Glutamatergic neuron (in vitro differentiated cells): ENCODE measurements around the gene ROR2. TPM values are rescaled to one million over a fixed set of nuclear protein-coding genes. Genes with fewer than 3 reads are reported as not detected.

Experiments
- DNase-seq: peaks from one replicate; pipeline ENCODE4 v3.0.0; 2022
- H3K27ac Mint-ChIP-seq: one replicate; pipeline ENCODE4 v1.8.0; 2020; ENCODE audit warnings: mild to moderate bottlenecking, mixed read lengths, inconsistent platforms; ENCODE audit not compliant: unreplicated experiment
- H3K27me3 Mint-ChIP-seq: one replicate; pipeline ENCODE4 v1.8.0; 2020; ENCODE audit warnings: mild to moderate bottlenecking, moderate library complexity, mixed read lengths, inconsistent platforms; ENCODE audit not compliant: unreplicated experiment
- H3K36me3 Mint-ChIP-seq: one replicate; pipeline ENCODE4 v1.8.0; 2020; ENCODE audit warnings: mild to moderate bottlenecking, mixed read lengths, inconsistent platforms; ENCODE audit not compliant: unreplicated experiment
- H3K4me1 Mint-ChIP-seq: one replicate; pipeline ENCODE4 v1.8.0; 2020; ENCODE audit warnings: mild to moderate bottlenecking, low read depth, mixed read lengths, inconsistent platforms; ENCODE audit not compliant: unreplicated experiment
- H3K4me3 Mint-ChIP-seq: one replicate; pipeline ENCODE4 v1.8.0; 2020; ENCODE audit warnings: mild to moderate bottlenecking, mixed read lengths, inconsistent platforms; ENCODE audit not compliant: unreplicated experiment
- H3K9me3 Mint-ChIP-seq: one replicate; pipeline ENCODE4 v1.8.0; 2020; ENCODE audit warnings: mild to moderate bottlenecking, moderate library complexity, mixed read lengths, inconsistent platforms; ENCODE audit not compliant: unreplicated experiment
- CTCF ChIP-seq: fragments of 200-600 bp; sonication (generic); IDR thresholded peaks from one replicate; pipeline ENCODE4 v1.5.0; 2021; ENCODE audit not compliant: partially characterized antibody, unreplicated experiment
- total RNA-seq: library from RNA; stranded (reverse); fragmentation: NEBNext Ultra II Directional; extraction: Animal tissue kit (Norgen Biotek cat#: 25700); gene quantifications from one replicate; pipeline ENCODE4 v1.2.1, GENCODE V29; 2021; ENCODE audit not compliant: unreplicated experiment

The ROR2 gene
- total RNA-seq, 1 donor from 2014 or later = 51.1 TPM

- no peak for DNase-seq
- Mint-ChIP-seq H3K4me1 (peaks cover 56% of the 10 kb centered on the region), H3K27ac (no peak overlapping the region), H3K36me3 (no peaks in the 10 kb centered on the region), H3K27me3 (peaks cover 14% of the 10 kb centered on the region), H3K9me3 (peaks cover 13% of the 10 kb centered on the region), H3K4me3 (no peak overlapping the region)
- no peak for TF ChIP-seq CTCF
Measured at GRCh38 chr9:91855196-91855595, 94.8 kb downstream of the ROR2 start.

DNA sequence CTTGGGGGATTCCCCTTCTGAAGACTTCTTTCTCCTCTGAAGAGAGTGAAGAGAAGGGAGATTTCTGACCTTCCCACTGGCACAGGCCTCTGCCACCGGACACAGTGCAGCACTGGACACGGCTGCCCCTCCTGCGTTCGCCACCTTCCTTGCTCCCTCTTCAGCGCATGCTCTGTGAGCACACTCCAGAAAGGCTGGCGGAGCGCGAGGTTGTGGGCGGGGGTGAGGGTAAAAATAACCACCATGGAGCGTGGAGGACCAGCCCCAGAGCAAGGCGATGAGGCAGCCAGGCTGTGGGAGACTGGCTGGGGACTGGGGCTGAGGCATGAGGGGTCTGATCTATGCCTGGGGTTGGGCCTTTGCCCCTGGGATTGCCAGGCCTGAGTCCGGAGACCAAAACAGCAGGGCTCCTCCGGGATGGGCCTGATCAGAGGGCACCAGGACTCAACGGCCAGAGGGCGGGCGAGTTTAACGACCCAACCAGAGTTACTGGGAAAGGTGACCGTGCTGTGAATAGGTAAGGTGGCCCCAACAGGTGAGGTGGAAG is 97.2 kb downstream of the ROR2 start:
- H3K27ac Mint-ChIP-seq = no peak overlapping the region
- H3K4me1 Mint-ChIP-seq = peaks cover 51% of the 10 kb centered on the region
- no peak for DNase-seq
- peaks cover 11% of the 10 kb centered on the region for H3K9me3 Mint-ChIP-seq
- no peak overlapping the region for H3K4me3 Mint-ChIP-seq
- TF ChIP-seq CTCF = no peak
- peaks cover 14% of the 10 kb centered on the region for H3K27me3 Mint-ChIP-seq
- H3K36me3 Mint-ChIP-seq = no peaks in the 10 kb centered on the region

DNA sequence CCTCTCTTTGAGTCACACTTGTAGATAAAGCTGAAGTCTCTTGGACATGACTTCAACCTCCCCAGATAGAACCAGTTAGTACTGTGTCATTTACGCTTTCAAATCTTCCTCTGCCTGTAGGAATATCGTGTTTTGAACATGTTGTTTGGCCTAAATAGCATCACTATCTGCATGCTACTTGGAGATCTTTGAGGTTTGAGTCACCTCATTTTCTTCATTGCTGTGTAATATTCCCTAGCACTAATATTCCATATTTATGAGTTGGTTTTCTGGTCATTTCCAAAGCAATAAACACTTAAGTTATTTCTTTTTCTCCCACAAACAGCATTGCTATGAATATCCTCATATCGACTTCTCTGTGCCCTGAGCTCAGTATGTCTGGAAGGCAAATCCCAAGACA is 100.3 kb downstream of the ROR2 start:
- Mint-ChIP-seq H3K9me3 (peaks cover 10% of the 10 kb centered on the region), H3K36me3 (no peaks in the 10 kb centered on the region), H3K27me3 (peaks cover 7% of the 10 kb centered on the region), H3K4me3 (no peak overlapping the region), H3K27ac (no peak overlapping the region), H3K4me1 (peaks cover 41% of the 10 kb centered on the region)
- no peak for DNase-seq
- no peak for TF ChIP-seq CTCF

- Mint-ChIP-seq H3K9me3 (peaks cover 7% of the 10 kb centered on the region), H3K27me3 (peaks cover 4% of the 10 kb centered on the region), H3K4me3 (no peak overlapping the region), H3K36me3 (no peaks in the 10 kb centered on the region), H3K27ac (no peak overlapping the region), H3K4me1 (peaks cover 44% of the 10 kb centered on the region)
- no peak for TF ChIP-seq CTCF
- no peak for DNase-seq
Measured at GRCh38 chr9:91848146-91848545, 101.9 kb downstream of the ROR2 start.

- H3K4me3 Mint-ChIP-seq = no peak overlapping the region
- peaks cover 7% of the 10 kb centered on the region for H3K9me3 Mint-ChIP-seq
- H3K4me1 Mint-ChIP-seq = peaks cover 44% of the 10 kb centered on the region
- H3K27ac Mint-ChIP-seq = peak overlapping the region; percentile 64
- no peaks in the 10 kb centered on the region for H3K36me3 Mint-ChIP-seq
- peaks cover 4% of the 10 kb centered on the region for H3K27me3 Mint-ChIP-seq
- DNase-seq = no peak
- no peak for TF ChIP-seq CTCF
Measured at GRCh38 chr9:91847581-91848091, 102.4 kb downstream of the ROR2 start.
